Stimulated activated naive CD4-positive, alpha-beta T cell (primary cell): ENCODE data around the gene CACNA1I.

ENCODE experiments used
- DNase-seq, 6 experiments: peaks; one replicate each; lab custom pipeline; 2025; lab: John Stamatoyannopoulos, UW

Gene CACNA1I

DNA sequence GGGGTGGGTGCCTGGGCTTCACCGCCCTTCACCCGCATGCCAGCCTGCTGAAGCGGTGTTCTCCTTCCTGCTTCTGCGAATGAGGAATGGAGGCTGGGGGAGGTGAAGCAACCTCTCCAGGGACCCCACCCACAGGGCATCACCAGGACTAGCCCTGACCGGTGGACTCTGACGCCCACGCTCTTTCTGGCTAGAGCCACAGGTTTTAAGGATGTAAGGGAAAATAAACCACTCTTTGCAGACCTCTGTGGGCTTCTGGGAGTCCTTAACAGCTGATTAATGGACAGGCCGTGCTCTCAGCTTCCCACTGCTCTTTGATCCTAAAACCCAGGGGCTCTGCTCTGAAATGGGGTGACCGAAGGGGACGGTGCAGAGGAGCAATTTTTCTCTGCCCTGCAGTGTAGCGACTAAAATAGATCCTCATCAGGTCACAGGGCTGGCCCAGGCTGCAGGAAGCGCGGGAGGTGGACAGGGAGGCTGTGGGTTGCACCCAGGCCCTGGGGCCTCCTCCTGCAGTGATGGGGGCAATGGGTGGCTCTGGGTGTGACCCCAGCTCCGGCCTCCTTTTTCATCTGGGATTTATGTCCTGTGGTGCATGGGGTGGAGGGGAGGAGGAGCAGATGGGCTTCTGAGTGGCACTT lies 127.4 kb downstream of the CACNA1I start:
- no peak for DNase-seq

DNA sequence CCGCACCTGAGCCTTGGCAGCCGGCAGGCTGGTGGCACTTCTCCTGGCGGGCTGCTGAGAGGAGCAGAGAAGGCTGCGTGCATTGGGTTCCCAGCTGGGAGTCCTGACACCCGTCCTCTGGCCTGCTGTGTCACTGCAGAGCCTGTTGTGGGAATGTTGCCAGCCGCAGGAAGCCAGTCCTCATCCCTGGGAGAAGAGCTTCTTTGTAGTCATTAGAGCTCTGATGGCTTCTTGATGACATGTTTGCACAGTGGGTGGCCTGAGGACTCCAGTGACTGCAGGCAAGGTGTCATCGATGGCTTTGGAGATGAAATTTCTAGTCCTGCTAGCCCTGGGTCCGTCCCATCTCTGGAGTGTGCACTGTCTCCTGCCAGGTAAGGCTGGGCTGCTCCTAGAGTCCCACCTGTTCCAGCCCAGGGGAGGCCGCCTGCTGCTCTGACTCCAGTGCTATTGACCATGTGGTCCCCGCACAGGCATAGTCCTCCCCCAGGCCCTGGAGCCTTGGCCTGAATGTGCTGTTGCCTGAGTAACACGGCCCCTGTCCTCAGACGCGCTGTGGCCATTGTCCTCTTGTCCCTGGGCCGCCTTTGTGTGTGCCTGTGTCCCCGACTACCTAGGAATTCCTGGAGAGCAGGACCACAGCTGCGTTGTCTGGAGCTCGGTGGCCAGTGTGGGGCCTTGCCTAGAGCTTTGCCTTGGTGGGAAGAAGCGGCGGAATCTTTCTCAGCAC lies 129.2 kb downstream of the CACNA1I start:
- no peak for DNase-seq

- DNase-seq, result no peak
Measured at GRCh38 chr22:39700565-39700964, 130.0 kb downstream of the CACNA1I start.

DNA sequence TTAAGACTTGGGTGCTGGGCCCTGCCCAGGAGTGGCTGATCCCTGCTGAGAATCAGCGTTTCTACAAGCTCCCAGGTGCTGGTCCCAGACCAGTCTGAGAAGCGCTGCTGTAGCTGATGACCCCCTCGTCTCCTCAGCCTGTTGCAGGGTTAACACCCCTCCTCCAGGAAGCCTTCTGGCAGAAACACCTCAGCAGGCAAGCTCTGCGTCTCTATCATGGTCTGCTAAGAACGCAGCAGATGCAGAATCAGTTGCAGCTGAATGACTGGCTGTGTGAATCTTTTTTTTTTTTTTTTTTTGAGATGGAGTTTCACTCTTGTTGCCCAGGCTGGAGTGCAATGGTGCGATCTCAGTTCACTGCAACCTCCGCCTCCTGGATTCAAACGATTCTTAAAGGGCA lies 132.5 kb downstream of the CACNA1I start:
- DNase-seq, result no peak

GRCh38 chr22:39703928-39704639 lies 133.5 kb downstream of the CACNA1I start:
- no peak for DNase-seq

- DNase-seq, result no peak
Measured at GRCh38 chr22:39705386-39705785, 134.8 kb downstream of the CACNA1I start.

- DNase-seq, result no peak
Measured at GRCh38 chr22:39706376-39707140, 136.0 kb downstream of the CACNA1I start.

DNA sequence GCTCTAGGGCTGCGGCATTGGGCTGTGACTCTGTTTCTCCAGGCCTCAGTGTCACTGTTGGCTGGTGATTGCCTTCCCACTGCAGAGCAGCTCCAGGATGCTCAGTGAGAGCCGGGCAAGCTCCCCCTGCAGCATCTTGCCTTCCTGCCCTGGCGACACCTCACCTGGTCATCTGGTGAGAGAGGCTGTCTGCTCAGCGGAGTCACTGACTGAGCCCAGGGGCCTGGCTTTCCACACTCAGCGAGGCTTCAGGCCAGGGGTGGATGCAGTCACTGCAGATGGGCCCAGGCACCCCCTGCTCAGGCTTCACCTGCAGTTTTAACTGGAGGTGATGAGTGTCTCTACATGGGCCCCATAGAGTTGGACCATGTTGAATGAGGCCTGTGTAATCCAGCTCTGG lies 136.8 kb downstream of the CACNA1I start:
- no peak for DNase-seq

DNA sequence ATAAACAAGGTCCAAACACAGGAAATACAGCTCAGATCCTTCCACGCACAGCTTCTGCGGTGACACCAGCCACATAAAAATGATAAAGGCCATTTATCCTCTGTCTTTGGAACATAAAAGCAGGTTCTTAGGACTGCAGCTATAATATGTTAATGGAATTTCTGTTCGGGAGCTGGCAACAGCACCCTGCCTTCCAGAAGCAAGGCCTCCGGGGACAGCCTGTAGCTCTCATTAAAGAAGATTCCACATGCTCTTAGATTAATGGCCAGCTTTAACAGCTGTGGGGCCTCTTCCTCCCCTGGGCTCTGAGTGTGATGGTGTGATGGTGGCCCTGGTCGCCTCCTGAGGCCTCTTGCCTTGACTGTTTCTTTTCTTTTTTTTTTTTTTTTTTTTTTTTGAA lies 137.3 kb downstream of the CACNA1I start:
- no peak for DNase-seq

DNA sequence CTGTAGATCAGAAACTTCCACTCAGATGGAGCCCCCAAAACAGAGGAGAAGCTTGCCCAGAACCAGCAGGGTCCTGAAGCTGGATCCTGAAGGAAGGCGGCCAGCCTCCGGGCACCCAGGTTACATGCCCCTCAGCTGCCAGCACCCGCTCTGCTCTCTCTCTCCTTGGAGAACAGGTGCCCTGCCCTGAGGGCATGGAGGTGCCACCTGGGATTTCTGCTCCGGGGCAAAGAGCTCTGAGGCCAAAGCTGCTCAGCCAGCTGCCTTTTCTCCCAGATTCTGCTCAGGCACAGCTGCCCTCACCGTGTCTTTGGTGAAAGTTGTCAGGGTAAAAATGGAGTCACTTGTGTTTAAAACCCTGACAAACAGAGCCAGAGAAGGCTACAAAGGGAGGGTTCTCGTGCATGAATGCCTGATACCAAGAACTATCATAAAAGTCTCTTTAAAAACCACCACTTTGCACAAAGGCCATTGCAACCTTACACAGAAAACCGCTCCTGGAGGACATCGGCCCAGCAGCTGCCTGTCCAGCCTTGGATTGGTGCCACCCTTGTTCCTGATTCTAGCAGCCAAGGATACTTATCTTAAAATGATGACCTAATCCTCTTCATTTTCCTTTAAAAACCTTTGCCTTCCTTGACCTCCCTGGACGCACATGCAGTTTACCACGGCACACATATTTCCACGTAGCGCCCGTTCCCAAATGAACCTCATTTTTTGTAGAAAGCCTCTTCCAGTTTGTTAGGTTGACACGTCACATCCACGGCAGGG lies 140.0 kb downstream of the CACNA1I start:
- no peak for DNase-seq

- DNase-seq, result no peak
Measured at GRCh38 chr22:39712081-39712480, 141.5 kb downstream of the CACNA1I start.

GRCh38 chr22:39712751-39713525 lies 142.4 kb downstream of the CACNA1I start:
- DNase-seq, result no peak

GRCh38 chr22:39713799-39714290 lies 143.3 kb downstream of the CACNA1I start:
- no peak for DNase-seq

GRCh38 chr22:39714321-39714720 lies 143.8 kb downstream of the CACNA1I start:
- no peak for DNase-seq

DNA sequence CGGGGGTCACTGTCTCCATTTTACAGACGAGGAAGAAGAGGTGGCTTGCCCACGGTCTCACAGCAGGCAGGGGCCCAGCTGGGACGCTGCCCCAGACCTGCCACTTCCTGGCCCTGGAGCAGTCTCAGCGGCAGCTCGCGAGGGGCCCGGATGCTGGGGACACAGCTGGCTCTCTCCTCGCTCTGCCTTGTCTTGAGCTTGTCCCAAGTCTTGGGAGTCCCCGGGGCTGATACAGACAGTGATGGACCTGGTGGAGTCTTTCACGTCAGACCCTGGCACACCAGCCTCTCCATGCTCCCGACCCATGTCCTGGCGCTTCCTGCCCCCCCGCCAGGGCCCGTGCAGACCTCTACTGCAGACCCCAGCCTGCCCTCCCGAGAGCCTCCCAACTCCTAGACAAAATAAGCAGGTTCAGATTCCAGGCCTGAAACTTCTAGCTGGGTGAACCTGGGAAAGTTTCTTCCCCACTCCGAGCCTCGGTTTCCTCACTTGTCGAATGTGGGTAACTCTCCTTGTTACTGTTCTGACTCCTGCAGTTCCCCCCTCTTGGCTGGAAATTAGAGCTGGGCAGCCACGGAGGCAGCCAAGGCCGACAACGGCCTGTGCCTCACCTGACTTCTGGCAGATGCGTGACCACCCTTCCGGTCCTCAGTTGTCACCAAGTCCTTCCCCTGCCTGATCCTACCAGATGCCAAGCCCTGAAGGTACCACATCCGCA lies 145.4 kb downstream of the CACNA1I start:
- no peak for DNase-seq

- DNase-seq, result no peak
Measured at GRCh38 chr22:39716534-39716933, 146.0 kb downstream of the CACNA1I start.

- DNase-seq, result no peak
Measured at GRCh38 chr22:39717099-39717498, 146.5 kb downstream of the CACNA1I start.

DNA sequence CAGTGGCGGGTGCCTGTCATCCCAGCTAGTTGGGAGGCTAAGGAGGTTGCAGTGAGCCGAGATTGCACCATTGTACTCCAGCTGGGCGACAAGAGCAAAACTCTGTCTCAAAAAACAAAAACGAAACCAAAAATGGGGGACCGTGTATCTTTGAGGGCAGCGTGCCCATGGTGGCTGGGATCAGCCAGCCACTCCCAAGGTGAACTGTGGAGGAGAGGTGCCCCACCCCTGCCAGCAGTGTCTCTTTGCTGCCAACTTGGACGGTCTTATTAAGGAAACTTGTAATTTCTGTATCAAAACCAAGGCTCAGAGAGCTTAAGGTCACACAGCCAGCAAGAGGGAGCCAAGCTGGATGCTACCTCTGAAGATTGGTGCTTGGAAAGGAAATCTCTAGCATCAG lies 147.7 kb downstream of the CACNA1I start:
- no peak for DNase-seq

DNA sequence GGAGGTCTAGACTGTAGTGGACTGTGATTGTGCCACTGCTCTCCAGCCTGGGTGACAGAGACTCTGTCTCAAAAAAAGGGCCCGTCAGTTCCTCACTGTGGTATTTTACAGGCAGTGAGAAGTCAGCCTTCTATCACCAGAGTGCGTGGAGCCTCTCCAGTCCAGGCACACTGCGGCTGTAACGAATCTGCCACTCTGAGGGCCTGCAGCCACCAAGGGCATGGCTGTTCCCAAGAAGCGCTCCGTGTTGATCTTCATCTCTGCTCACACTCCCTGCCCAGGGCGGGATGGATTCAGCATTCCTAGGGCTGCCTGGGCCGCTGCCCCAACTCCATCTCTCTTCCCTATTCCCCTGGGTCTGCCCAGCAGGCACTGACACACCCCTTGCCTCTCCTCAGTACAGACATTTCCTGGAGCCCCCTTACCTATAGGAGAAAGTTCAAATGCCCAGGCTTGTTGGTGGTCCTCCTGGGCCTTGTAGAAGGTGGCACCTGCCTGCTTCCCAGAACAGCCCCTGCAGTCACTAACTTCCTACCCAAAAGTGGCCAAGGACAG lies 148.4 kb downstream of the CACNA1I start:
- DNase-seq, result no peak
